Osteocyte (in vitro differentiated cells): Measurements from ENCODE around the gene CCNA2. TPM values are rescaled to one million over a fixed set of nuclear protein-coding genes. Genes with fewer than 3 reads are reported as not detected.

ENCODE experiments used
- DNase-seq: peaks from one replicate; pipeline ENCODE4 v3.0.0; 2021; ENCODE audit warnings: mixed read lengths; ENCODE audit not compliant: unreplicated experiment; ENCODE audit errors: extremely low spot score
- H3K27ac Mint-ChIP-seq: one replicate; pipeline ENCODE4 v1.8.0; 2021; ENCODE audit warnings: mild to moderate bottlenecking, mixed read lengths; ENCODE audit not compliant: unreplicated experiment
- H3K27me3 Mint-ChIP-seq: one replicate; pipeline ENCODE4 v1.8.0; 2021; ENCODE audit warnings: mixed read lengths; ENCODE audit not compliant: unreplicated experiment
- H3K36me3 Mint-ChIP-seq: one replicate; pipeline ENCODE4 v1.8.0; 2021; ENCODE audit warnings: mixed read lengths; ENCODE audit not compliant: unreplicated experiment
- H3K4me1 Mint-ChIP-seq: one replicate; pipeline ENCODE4 v1.8.0; 2021; ENCODE audit warnings: mixed read lengths; ENCODE audit not compliant: unreplicated experiment
- H3K4me3 Mint-ChIP-seq: one replicate; pipeline ENCODE4 v1.8.0; 2021; ENCODE audit warnings: mild to moderate bottlenecking, moderate library complexity, mixed read lengths; ENCODE audit not compliant: unreplicated experiment
- H3K9me3 Mint-ChIP-seq: one replicate; pipeline ENCODE4 v1.8.0; 2021; ENCODE audit warnings: mixed read lengths; ENCODE audit not compliant: unreplicated experiment
- total RNA-seq: library from RNA; stranded (reverse); gene quantifications from 2 replicates; pipeline ENCODE4 v1.2.1, GENCODE V29; 2021
- TF ChIP-seq, protein P1 (sequence below): fragments of 200-600 bp; sonication (generic); IDR thresholded peaks from 2 replicates; pipeline ENCODE4 v1.5.0; 2021; ENCODE audit warnings: antibody characterized with exemption, mild to moderate bottlenecking, moderate library complexity

Gene CCNA2
- total RNA-seq, 1 donor from 2014 or later, result 9.6 TPM

DNA sequence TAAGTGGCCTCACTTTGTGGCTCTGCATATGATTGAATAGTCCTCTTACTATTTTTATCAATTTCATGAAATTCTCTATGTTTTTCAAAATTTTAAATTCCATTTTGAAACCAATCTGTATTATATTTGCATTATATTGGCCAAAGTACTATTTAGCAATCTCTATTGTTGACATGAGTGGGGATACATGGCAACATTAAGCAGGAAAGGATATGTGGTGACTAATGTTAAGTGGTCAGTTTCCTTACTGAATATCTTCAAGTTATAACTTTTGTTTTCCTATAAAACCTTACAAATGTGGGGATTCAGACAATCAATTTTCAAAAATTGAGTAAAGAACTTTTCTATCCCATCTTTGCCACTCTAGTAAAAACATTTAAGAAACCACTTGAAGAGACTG lies 36.4 kb upstream of the CCNA2 start:
- Mint-ChIP-seq H3K4me3 (no peak overlapping the region), H3K4me1 (peaks cover 2% of the 10 kb centered on the region), H3K36me3 (peaks cover 4% of the 10 kb centered on the region), H3K9me3 (no peaks in the 10 kb centered on the region), H3K27me3 (no peaks in the 10 kb centered on the region), H3K27ac (no peak overlapping the region)
- TF ChIP-seq, protein P1, sequence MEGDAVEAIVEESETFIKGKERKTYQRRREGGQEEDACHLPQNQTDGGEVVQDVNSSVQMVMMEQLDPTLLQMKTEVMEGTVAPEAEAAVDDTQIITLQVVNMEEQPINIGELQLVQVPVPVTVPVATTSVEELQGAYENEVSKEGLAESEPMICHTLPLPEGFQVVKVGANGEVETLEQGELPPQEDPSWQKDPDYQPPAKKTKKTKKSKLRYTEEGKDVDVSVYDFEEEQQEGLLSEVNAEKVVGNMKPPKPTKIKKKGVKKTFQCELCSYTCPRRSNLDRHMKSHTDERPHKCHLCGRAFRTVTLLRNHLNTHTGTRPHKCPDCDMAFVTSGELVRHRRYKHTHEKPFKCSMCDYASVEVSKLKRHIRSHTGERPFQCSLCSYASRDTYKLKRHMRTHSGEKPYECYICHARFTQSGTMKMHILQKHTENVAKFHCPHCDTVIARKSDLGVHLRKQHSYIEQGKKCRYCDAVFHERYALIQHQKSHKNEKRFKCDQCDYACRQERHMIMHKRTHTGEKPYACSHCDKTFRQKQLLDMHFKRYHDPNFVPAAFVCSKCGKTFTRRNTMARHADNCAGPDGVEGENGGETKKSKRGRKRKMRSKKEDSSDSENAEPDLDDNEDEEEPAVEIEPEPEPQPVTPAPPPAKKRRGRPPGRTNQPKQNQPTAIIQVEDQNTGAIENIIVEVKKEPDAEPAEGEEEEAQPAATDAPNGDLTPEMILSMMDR, result no peak
- DNase-seq, result no peak

DNA sequence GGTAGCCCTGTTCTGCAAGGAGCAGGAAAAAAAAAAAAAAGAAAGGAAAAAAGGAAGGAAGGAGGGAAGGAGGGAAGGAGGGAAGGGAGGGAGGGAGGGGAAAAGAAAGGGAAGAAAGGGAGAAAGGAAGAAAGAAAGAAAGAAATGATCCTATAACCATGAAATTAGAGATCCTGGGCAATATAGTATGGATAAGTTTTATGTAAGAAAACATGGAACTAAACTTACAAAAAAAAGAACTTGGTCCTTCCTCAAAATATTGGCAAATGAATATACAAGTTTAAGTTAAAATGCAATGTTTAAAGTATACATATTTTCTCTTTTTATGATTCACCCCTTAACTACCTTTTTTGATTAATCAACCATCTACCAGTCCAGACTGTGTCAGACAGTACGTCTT lies 27.7 kb upstream of the CCNA2 start:
- TF ChIP-seq, protein P1, result no peak
- H3K36me3 Mint-ChIP-seq, result peaks cover 33% of the 10 kb centered on the region
- H3K9me3 Mint-ChIP-seq, result no peaks in the 10 kb centered on the region
- H3K27ac Mint-ChIP-seq, result no peak overlapping the region
- H3K4me1 Mint-ChIP-seq, result no peaks in the 10 kb centered on the region
- no peak overlapping the region for H3K4me3 Mint-ChIP-seq
- no peak for DNase-seq
- H3K27me3 Mint-ChIP-seq, result no peaks in the 10 kb centered on the region

DNA sequence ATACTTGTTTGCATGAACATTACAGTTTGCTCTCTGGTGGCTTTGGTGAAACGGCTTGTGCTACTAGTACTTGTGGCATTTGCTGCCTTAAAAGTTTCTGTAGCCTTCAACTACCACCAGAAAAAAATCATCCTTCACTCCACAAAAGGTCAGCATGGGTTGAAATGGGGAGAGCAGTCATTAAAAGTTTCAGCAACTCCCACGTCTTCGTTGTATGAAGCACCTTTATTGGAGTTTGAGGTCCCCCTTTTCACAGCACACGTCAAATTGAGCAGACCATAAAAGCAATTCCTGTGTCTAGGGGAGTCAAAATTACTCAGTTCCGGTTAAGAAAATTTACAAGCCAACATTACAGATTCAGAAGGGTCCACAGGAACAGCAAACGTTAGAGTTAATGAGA lies 23.0 kb upstream of the CCNA2 start:
- Mint-ChIP-seq H3K36me3 (peaks cover 36% of the 10 kb centered on the region), H3K4me1 (no peaks in the 10 kb centered on the region), H3K4me3 (no peak overlapping the region), H3K9me3 (no peaks in the 10 kb centered on the region), H3K27me3 (no peaks in the 10 kb centered on the region), H3K27ac (no peak overlapping the region)
- no peak for DNase-seq
- TF ChIP-seq, protein P1, result no peak

DNA sequence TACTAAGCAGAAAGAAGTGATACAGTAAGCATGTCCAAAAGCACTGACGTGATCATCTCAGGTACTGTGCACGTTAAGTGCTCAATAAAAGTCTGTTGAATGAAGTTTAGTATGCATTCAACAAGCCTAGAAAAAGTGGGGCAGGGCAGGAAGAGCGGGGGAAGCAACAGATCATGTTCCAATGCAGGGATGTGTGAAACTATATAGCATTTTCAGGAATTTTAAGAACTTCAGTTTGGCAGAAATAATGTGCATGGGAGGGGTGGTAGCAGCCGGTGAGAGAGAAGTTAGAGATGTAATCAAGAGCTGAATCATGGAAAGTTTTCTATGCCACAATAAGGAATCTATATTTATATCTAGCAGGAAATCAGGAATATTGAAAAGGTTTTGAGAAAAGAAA lies 19.2 kb upstream of the CCNA2 start:
- H3K27ac Mint-ChIP-seq, result no peak overlapping the region
- no peak overlapping the region for H3K4me3 Mint-ChIP-seq
- DNase-seq, result no peak
- no peaks in the 10 kb centered on the region for H3K4me1 Mint-ChIP-seq
- H3K9me3 Mint-ChIP-seq, result no peaks in the 10 kb centered on the region
- no peaks in the 10 kb centered on the region for H3K27me3 Mint-ChIP-seq
- H3K36me3 Mint-ChIP-seq, result peaks cover 44% of the 10 kb centered on the region
- TF ChIP-seq, protein P1, result no peak

DNA sequence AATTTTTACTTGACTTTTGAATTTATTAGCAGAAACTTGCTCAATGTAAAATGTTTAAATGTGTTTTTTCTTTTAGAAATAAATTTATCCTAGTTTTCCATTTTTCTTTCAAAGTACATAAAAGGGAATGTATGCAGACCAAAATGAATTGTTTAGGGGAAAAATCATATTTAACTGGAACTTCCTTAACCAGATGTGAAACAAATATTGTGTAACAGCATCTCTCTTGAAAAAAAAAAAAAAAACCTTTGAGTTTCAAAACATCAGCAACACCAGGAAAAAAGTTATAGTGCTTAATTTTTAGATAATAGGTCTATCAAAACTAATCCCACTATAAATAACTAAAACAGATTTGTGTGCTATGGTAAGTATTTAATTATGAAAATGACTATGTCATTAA lies 14.5 kb upstream of the CCNA2 start:
- TF ChIP-seq, protein P1, result no peak
- H3K27ac Mint-ChIP-seq, result no peak overlapping the region

More for the DNA sequence above, 14.5 kb upstream of the CCNA2 start:
- Mint-ChIP-seq H3K9me3 (no peaks in the 10 kb centered on the region), H3K36me3 (peaks cover 31% of the 10 kb centered on the region), H3K27me3 (no peaks in the 10 kb centered on the region), H3K4me1 (no peaks in the 10 kb centered on the region), H3K4me3 (no peak overlapping the region)
- no peak for DNase-seq
